ENCODE data around the gene AEBP1. TPM values are rescaled to one million over a fixed set of nuclear protein-coding genes. Genes with fewer than 3 reads are reported as not detected.

Gene AEBP1
- total and polyA plus RNA-seq, 2 experiments from 2014 or later = 15.1 to 42.0 TPM

GRCh38 chr7:44060948-44061644, 43.0 kb upstream of the AEBP1 start:
- no peaks in the 10 kb centered on the region for H3K9me2 ChIP-seq (ENCODE audit: insufficient read depth)
- no peak overlapping the region for H3K27ac ChIP-seq (ENCODE audit: low read depth)
- H4K20me1 ChIP-seq (replicated peaks; ENCODE audit: insufficient read depth) = peaks cover 9% of the 10 kb centered on the region; the same call in 1 of the 2 replicates

DNA sequence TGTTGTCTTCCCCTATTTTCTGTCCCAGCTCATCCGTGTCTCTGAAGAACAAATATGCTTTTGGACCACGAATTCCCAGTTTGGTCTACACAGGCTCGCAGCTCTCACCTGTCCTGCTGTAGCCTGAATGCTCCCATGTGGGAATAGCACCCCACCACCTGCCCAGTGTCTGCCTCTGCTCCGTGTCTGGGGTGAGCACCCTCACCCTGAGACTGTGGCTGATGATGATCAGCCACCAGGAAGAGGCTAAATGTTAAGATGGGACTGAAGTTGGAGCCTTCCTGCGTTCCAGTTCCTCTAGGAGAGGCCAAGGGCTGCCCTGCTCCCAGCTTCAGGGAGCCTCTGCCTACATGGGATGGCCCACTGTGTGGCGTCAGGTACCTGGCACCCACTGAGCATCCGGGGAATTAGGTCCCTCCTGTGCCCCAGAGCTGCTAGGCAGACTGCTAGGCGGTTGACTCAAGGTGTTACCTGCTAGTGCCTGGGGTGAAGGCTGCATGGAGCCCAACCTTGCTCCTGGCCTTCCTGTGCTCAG, 42.4 kb upstream of the AEBP1 start:
- Mint-ChIP-seq H3K4me1 (peaks cover 27% of the 10 kb centered on the region), H3K27me3 (ENCODE audit: insufficient read depth, low read depth, poor library complexity) (peaks cover 18% of the 10 kb centered on the region), H3K9me3 (no peaks in the 10 kb centered on the region; the same call in 2 of the 3 replicates), H3K36me3 (ENCODE audit: low read depth) (peaks cover 44% of the 10 kb centered on the region), H3K27ac (no peak overlapping the region), H3K4me3 (no peak overlapping the region)
- Histone ChIP-seq H4K20me1 (replicated peaks; ENCODE audit: insufficient read depth) (0 out of 2 replicates have a peak, but pooled peaks cover 7% of the 10 kb centered on the region), H3K79me2 (replicated peaks; ENCODE audit: insufficient read depth) (no peaks in the 10 kb centered on the region), H2AFZ (no peak overlapping the region), H3K4me1 (ENCODE audit: insufficient read depth) (peaks cover 27% of the 10 kb centered on the region), H3K4me2 (no peak overlapping the region), H3K27ac (ENCODE audit: low read depth) (no peak overlapping the region), H3K4me3 (no peak overlapping the region), H3K27me3 (ENCODE audit: insufficient read depth) (no peaks in the 10 kb centered on the region), H3K36me3 (ENCODE audit: insufficient read depth) (no peaks in the 10 kb centered on the region; the same call in 1 of the 2 replicates), H3K9me2 (ENCODE audit: insufficient read depth) (no peaks in the 10 kb centered on the region), H3F3A (replicated peaks; ENCODE audit: low read depth) (peaks cover 5% of the 10 kb centered on the region; the same call in 1 of the 2 replicates)
- ATAC-seq = no peak
- no peak for DNase-seq (ENCODE audit: low spot score)
- TF ChIP-seq JUNB (IDR thresholded peaks at IDR 0.05; ENCODE audit: unreplicated experiment) (no peak), ZNF114 (CRISPR knock-in tag; IDR thresholded peaks at IDR 0.05) (no peak), CREB1 (CRISPR knock-in tag; IDR thresholded peaks at IDR 0.05; ENCODE audit: low read depth) (no peak), EZH2phosphoT487 (IDR thresholded peaks at IDR 0.05; ENCODE audit: unreplicated experiment) (no peak), EZH2 (IDR thresholded peaks at IDR 0.05; ENCODE audit: low read depth, unreplicated experiment) (no peak), STAT1 (IDR thresholded peaks at IDR 0.05; ENCODE audit: unreplicated experiment) (no peak), ZNF331 (CRISPR knock-in tag; IDR thresholded peaks at IDR 0.05; ENCODE audit: low read depth) (no peak), POLR2AphosphoS5 (IDR thresholded peaks at IDR 0.05; ENCODE audit: low read depth) (no peak), NANOG (IDR thresholded peaks at IDR 0.05; ENCODE audit: borderline replicate concordance) (no peak)
- TF ChIP-seq, protein P1, sequence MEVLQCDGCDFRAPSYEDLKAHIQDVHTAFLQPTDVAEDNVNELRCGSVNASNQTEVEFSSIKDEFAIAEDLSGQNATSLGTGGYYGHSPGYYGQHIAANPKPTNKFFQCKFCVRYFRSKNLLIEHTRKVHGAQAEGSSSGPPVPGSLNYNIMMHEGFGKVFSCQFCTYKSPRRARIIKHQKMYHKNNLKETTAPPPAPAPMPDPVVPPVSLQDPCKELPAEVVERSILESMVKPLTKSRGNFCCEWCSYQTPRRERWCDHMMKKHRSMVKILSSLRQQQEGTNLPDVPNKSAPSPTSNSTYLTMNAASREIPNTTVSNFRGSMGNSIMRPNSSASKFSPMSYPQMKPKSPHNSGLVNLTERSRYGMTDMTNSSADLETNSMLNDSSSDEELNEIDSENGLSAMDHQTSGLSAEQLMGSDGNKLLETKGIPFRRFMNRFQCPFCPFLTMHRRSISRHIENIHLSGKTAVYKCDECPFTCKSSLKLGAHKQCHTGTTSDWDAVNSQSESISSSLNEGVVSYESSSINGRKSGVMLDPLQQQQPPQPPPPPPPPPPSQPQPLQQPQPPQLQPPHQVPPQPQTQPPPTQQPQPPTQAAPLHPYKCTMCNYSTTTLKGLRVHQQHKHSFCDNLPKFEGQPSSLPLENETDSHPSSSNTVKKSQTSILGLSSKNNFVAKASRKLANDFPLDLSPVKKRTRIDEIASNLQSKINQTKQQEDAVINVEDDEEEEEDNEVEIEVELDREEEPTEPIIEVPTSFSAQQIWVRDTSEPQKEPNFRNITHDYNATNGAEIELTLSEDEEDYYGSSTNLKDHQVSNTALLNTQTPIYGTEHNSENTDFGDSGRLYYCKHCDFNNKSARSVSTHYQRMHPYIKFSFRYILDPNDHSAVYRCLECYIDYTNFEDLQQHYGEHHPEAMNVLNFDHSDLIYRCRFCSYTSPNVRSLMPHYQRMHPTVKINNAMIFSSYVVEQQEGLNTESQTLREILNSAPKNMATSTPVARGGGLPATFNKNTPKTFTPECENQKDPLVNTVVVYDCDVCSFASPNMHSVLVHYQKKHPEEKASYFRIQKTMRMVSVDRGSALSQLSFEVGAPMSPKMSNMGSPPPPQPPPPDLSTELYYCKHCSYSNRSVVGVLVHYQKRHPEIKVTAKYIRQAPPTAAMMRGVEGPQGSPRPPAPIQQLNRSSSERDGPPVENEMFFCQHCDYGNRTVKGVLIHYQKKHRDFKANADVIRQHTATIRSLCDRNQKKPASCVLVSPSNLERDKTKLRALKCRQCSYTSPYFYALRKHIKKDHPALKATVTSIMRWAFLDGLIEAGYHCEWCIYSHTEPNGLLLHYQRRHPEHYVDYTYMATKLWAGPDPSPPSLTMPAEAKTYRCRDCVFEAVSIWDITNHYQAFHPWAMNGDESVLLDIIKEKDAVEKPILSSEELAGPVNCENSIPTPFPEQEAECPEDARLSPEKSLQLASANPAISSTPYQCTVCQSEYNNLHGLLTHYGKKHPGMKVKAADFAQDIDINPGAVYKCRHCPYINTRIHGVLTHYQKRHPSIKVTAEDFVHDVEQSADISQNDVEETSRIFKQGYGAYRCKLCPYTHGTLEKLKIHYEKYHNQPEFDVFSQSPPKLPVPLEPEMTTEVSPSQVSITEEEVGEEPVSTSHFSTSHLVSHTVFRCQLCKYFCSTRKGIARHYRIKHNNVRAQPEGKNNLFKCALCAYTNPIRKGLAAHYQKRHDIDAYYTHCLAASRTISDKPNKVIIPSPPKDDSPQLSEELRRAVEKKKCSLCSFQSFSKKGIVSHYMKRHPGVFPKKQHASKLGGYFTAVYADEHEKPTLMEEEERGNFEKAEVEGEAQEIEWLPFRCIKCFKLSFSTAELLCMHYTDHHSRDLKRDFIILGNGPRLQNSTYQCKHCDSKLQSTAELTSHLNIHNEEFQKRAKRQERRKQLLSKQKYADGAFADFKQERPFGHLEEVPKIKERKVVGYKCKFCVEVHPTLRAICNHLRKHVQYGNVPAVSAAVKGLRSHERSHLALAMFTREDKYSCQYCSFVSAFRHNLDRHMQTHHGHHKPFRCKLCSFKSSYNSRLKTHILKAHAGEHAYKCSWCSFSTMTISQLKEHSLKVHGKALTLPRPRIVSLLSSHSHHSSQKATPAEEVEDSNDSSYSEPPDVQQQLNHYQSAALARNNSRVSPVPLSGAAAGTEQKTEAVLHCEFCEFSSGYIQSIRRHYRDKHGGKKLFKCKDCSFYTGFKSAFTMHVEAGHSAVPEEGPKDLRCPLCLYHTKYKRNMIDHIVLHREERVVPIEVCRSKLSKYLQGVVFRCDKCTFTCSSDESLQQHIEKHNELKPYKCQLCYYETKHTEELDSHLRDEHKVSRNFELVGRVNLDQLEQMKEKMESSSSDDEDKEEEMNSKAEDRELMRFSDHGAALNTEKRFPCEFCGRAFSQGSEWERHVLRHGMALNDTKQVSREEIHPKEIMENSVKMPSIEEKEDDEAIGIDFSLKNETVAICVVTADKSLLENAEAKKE (CRISPR knock-in tag; IDR thresholded peaks at IDR 0.05) = no peak
- TF ChIP-seq, protein P2, sequence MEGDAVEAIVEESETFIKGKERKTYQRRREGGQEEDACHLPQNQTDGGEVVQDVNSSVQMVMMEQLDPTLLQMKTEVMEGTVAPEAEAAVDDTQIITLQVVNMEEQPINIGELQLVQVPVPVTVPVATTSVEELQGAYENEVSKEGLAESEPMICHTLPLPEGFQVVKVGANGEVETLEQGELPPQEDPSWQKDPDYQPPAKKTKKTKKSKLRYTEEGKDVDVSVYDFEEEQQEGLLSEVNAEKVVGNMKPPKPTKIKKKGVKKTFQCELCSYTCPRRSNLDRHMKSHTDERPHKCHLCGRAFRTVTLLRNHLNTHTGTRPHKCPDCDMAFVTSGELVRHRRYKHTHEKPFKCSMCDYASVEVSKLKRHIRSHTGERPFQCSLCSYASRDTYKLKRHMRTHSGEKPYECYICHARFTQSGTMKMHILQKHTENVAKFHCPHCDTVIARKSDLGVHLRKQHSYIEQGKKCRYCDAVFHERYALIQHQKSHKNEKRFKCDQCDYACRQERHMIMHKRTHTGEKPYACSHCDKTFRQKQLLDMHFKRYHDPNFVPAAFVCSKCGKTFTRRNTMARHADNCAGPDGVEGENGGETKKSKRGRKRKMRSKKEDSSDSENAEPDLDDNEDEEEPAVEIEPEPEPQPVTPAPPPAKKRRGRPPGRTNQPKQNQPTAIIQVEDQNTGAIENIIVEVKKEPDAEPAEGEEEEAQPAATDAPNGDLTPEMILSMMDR (conservative IDR thresholded peaks at IDR 0.05; ENCODE audit: low read depth in 2 of 2) = no peak
- TF ChIP-seq, protein P3, sequence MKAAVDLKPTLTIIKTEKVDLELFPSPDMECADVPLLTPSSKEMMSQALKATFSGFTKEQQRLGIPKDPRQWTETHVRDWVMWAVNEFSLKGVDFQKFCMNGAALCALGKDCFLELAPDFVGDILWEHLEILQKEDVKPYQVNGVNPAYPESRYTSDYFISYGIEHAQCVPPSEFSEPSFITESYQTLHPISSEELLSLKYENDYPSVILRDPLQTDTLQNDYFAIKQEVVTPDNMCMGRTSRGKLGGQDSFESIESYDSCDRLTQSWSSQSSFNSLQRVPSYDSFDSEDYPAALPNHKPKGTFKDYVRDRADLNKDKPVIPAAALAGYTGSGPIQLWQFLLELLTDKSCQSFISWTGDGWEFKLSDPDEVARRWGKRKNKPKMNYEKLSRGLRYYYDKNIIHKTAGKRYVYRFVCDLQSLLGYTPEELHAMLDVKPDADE (IDR thresholded peaks at IDR 0.05) = no peak

More at GRCh38 chr7:44060948-44061644, 43.0 kb upstream of the AEBP1 start:
- Histone ChIP-seq H3K27me3 (ENCODE audit: insufficient read depth) (no peaks in the 10 kb centered on the region), H3K4me2 (no peak overlapping the region), H3K79me2 (replicated peaks; ENCODE audit: insufficient read depth) (no peaks in the 10 kb centered on the region), H3K36me3 (ENCODE audit: insufficient read depth) (no peaks in the 10 kb centered on the region; the same call in 1 of the 2 replicates), H2AFZ (no peak overlapping the region), H3F3A (replicated peaks; ENCODE audit: low read depth) (peaks cover 5% of the 10 kb centered on the region; the same call in 1 of the 2 replicates), H3K4me1 (ENCODE audit: insufficient read depth) (peaks cover 26% of the 10 kb centered on the region), H3K4me3 (no peak overlapping the region)
- H3K36me3 Mint-ChIP-seq (ENCODE audit: low read depth) = peaks cover 44% of the 10 kb centered on the region
- peaks cover 18% of the 10 kb centered on the region for H3K27me3 Mint-ChIP-seq (ENCODE audit: insufficient read depth, low read depth, poor library complexity)
- no peak for DNase-seq (ENCODE audit: low spot score)
- TF ChIP-seq POLR2AphosphoS5 (IDR thresholded peaks at IDR 0.05; ENCODE audit: low read depth) = no peak
- no peak overlapping the region for H3K27ac Mint-ChIP-seq
- H3K4me1 Mint-ChIP-seq = peaks cover 23% of the 10 kb centered on the region
- no peak overlapping the region for H3K4me3 Mint-ChIP-seq
- H3K9me3 Mint-ChIP-seq = no peaks in the 10 kb centered on the region; the same call in 2 of the 3 replicates
- ATAC-seq = no peak
